ENCODE data around the gene SYT2.

The SYT2 gene

DNA sequence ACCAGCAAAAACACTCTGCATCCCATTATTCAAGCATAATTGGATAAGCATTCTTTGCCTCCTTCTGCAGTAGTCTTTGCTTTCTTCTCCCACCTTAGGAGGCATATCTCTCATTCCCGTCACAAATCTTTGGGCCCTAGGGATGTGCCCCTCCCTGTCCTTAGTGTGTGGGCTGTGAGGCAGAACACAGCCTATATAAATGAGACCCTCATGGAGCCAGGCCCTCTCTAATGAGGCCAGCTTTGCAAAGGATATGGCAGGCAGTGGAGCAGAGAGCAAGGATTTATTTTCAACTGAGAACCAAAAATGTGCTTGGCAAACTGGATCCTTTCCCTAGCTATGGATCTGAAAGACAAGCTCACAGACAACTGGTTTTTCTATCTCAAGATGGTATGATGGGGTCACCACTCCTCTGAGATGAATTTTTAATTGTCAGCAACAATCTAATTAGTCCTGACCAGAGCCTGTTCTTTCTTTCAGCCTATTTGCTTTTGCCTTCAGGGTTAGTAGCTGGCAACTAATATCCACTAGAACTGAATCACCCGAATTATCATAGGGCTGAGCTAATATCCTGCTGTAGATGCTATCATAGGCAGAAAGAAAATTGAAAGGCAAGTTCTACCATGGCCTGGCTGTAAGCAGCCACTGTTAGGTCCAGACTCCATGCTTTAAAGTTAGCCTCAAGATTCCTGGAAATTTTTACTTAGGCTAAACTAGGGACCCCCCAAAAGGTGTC lies 134.2 kb downstream of the SYT2 start:
- intact Hi-C loops (cut with micrococcal nuclease) = no loop called here

DNA sequence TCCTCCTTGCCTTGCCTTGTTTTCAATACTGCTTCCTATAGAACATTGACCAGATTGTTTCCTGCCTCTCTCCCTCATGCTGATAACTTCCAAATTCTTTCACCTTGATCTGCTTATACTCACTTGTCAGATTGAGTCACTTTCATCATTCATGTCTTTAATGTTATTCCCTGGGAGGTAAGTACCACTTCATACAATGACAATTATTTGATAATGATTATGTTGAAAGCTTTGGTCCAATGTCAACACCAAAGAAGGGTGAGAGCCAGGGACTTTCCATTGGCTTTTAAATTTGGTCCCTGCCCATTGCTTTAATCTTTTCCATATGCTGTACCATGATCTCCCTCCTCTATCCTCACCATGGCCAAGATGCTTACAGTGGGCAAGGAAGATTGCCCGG lies 137.4 kb downstream of the SYT2 start:
- no peaks in the 10 kb centered on the region for H3K9me3 Mint-ChIP-seq
- H3K36me3 Mint-ChIP-seq (ENCODE audit: low read depth) = peaks cover 45% of the 10 kb centered on the region
- H3K27ac Mint-ChIP-seq = no peak overlapping the region
- peaks cover 68% of the 10 kb centered on the region for H3K27me3 Mint-ChIP-seq
- no peak overlapping the region for H3K4me3 Mint-ChIP-seq
- intact Hi-C loops (cut with micrococcal nuclease) = no loop called here
- no peaks in the 10 kb centered on the region for H3K4me1 Mint-ChIP-seq (ENCODE audit: low read depth)

More for the DNA sequence above, 134.2 kb downstream of the SYT2 start:
- H3K36me3 Mint-ChIP-seq (ENCODE audit: low read depth) = peaks cover 40% of the 10 kb centered on the region
- no peak overlapping the region for H3K4me3 Mint-ChIP-seq
- H3K27ac Mint-ChIP-seq = no peak overlapping the region
- H3K9me3 Mint-ChIP-seq = no peaks in the 10 kb centered on the region
- H3K27me3 Mint-ChIP-seq = peaks cover 74% of the 10 kb centered on the region
- no peaks in the 10 kb centered on the region for H3K4me1 Mint-ChIP-seq (ENCODE audit: low read depth)

DNA sequence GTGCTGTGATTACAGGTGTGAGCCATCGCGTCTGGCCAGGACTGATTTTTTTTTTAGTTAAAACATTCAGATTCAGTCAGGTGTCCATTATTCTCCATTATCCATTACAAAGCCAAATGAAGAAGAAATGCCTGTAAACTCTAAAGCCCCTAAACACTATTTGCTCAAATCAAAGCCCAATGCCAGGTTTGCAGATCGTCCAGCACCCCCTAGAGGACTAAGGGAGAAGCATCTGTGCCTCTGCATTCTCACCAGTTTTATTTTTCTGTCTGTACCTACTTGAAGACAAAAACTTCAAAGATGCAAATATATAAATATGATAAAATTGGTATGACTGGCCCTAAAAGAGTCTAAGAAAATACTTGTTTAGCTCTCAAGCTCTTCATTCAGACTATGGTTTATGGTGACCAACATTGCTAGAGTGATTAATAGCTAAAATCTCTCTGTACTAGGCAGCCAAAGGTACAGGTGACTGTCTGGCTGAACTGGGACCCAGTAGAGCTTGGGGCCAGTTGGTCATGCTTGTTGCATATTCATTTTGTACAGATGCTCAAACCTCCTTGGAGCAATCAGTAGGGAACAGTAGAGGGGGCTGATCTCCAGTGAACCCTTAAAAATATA lies 138.4 kb downstream of the SYT2 start:
- Mint-ChIP-seq H3K36me3 (ENCODE audit: low read depth) (peaks cover 54% of the 10 kb centered on the region), H3K4me1 (ENCODE audit: low read depth) (no peaks in the 10 kb centered on the region), H3K4me3 (no peak overlapping the region), H3K9me3 (no peaks in the 10 kb centered on the region), H3K27me3 (peaks cover 68% of the 10 kb centered on the region), H3K27ac (no peak overlapping the region)
- intact Hi-C loops (cut with micrococcal nuclease) = loop anchor here (1.0 kb wide), 1 partner anchor 71 kb away; no protein-coding TSS in a partner anchor

GRCh38 chr1:202569393-202570322 lies 140.6 kb downstream of the SYT2 start:
- peaks cover 57% of the 10 kb centered on the region for H3K36me3 Mint-ChIP-seq (ENCODE audit: low read depth)
- H3K4me1 Mint-ChIP-seq (ENCODE audit: low read depth) = no peaks in the 10 kb centered on the region
- intact Hi-C loops (cut with micrococcal nuclease) = no loop called here
- H3K9me3 Mint-ChIP-seq = no peaks in the 10 kb centered on the region
- H3K27ac Mint-ChIP-seq = no peak overlapping the region
- H3K4me3 Mint-ChIP-seq = no peak overlapping the region
- H3K27me3 Mint-ChIP-seq = peaks cover 66% of the 10 kb centered on the region

- Mint-ChIP-seq H3K4me3 (no peak overlapping the region), H3K36me3 (ENCODE audit: low read depth) (peaks cover 60% of the 10 kb centered on the region), H3K27me3 (peaks cover 64% of the 10 kb centered on the region), H3K4me1 (ENCODE audit: low read depth) (no peaks in the 10 kb centered on the region), H3K27ac (no peak overlapping the region), H3K9me3 (no peaks in the 10 kb centered on the region)
- intact Hi-C loops (cut with micrococcal nuclease) = no loop called here
Measured at GRCh38 chr1:202568826-202569225, 141.4 kb downstream of the SYT2 start.

DNA sequence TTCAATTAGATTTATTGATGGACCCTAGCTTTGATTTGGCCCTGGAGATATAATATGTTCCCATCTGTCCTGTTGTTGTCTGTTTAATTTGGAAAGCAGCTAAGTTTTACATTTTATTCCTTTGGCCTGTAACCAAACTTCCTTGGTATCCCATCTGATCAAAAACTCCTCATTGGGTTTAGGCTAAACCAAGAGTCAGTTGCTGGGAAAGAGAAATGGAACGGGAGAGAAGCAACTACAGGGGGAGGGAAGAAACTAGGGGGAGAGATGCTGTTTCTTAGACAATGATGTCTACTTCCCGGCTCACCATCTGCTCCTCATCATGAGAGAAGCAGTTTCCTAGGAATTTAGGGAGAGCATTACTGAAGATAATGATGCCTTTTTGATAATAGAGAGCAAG lies 141.8 kb downstream of the SYT2 start:
- no peak overlapping the region for H3K27ac Mint-ChIP-seq
- H3K4me3 Mint-ChIP-seq = no peak overlapping the region
- peaks cover 60% of the 10 kb centered on the region for H3K27me3 Mint-ChIP-seq
- no peaks in the 10 kb centered on the region for H3K9me3 Mint-ChIP-seq
- intact Hi-C loops (cut with micrococcal nuclease) = no loop called here
- peaks cover 58% of the 10 kb centered on the region for H3K36me3 Mint-ChIP-seq (ENCODE audit: low read depth)
- no peaks in the 10 kb centered on the region for H3K4me1 Mint-ChIP-seq (ENCODE audit: low read depth)

DNA sequence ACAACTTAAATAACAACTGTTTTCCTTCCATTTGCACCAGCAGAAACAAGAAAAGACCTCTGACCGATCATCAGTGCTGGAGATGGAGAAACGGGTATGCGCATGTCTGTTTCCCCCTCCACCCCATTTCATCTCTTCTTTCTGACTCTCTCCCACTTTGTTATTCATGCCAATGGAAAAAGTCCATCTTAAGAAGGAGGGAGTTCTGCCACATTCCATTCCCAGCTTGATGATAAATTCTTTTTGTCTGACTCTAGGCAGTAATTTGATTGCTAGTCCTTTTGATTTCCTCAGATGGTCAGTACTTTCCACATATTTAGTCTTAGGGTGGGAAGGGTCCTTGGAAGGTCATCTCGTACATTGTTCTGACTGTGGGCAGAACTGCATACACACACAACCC lies 142.5 kb downstream of the SYT2 start:
- Mint-ChIP-seq H3K9me3 (no peaks in the 10 kb centered on the region), H3K4me3 (no peak overlapping the region), H3K27ac (no peak overlapping the region), H3K27me3 (peaks cover 58% of the 10 kb centered on the region), H3K36me3 (ENCODE audit: low read depth) (peaks cover 58% of the 10 kb centered on the region), H3K4me1 (ENCODE audit: low read depth) (no peaks in the 10 kb centered on the region)
- intact Hi-C loops (cut with micrococcal nuclease) = no loop called here

- Mint-ChIP-seq H3K27ac (no peak overlapping the region), H3K36me3 (ENCODE audit: low read depth) (peaks cover 54% of the 10 kb centered on the region), H3K9me3 (no peaks in the 10 kb centered on the region), H3K4me3 (no peak overlapping the region), H3K27me3 (peaks cover 57% of the 10 kb centered on the region), H3K4me1 (ENCODE audit: low read depth) (no peaks in the 10 kb centered on the region)
- intact Hi-C loops (cut with micrococcal nuclease) = no loop called here
Measured at GRCh38 chr1:202565890-202566602, 144.2 kb downstream of the SYT2 start.

DNA sequence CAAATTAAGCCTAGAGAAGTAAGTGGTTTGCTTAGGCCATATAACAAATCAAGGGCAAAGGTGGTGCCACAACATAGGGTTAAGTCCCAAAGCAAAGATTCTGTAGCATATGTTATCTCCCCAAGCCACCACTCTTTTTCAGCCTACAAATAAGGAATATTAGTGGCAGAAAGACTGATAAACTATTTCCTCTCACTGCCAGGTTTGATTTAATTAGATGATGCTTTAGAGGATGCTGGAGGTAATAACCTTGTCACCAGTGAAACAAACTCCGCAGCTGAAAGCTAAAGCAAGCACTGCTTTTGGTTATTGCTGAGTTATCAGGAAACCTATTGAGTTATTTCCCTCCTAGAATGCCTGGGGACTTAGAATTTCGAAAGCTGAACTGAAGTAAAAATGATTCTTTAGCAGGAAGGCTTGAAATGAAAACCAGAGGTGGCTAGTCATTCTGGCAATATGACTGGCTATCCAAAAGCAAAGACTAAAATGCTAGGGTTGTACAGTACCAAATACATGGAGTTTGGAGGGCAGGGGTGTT lies 145.2 kb downstream of the SYT2 start:
- H3K36me3 Mint-ChIP-seq (ENCODE audit: low read depth) = peaks cover 50% of the 10 kb centered on the region

DNA sequence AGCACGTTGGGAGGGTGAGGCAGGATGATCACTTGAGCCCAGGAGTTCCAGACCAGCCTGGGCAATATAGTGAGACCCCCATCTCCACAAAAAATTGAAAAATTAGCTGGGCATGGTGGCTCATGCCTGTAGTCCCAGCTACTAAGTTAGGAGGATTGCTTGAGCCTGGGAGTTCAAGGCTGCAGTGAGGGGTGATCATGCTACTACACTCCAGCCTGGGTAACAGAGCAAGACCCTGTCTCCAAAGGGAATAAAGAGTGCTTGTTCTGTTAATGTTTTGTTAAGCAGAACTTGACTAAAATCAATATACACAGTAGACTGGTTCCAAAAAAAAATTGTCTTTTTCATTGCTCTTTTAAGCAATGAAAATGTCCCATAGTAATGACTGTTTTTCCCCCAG lies 146.4 kb downstream of the SYT2 start:
- H3K4me1 Mint-ChIP-seq (ENCODE audit: low read depth) = no peaks in the 10 kb centered on the region
- no peak overlapping the region for H3K27ac Mint-ChIP-seq
- peaks cover 46% of the 10 kb centered on the region for H3K36me3 Mint-ChIP-seq (ENCODE audit: low read depth)
- no peak overlapping the region for H3K4me3 Mint-ChIP-seq
- intact Hi-C loops (cut with micrococcal nuclease) = no loop called here
- H3K27me3 Mint-ChIP-seq = peaks cover 47% of the 10 kb centered on the region
- no peaks in the 10 kb centered on the region for H3K9me3 Mint-ChIP-seq

More for the DNA sequence above, 145.2 kb downstream of the SYT2 start:
- Mint-ChIP-seq H3K27ac (no peak overlapping the region), H3K9me3 (no peaks in the 10 kb centered on the region), H3K4me3 (no peak overlapping the region), H3K4me1 (ENCODE audit: low read depth) (no peaks in the 10 kb centered on the region), H3K27me3 (peaks cover 53% of the 10 kb centered on the region)
- intact Hi-C loops (cut with micrococcal nuclease) = no loop called here

GRCh38 chr1:202562444-202563060 lies 147.7 kb downstream of the SYT2 start:
- H3K4me3 Mint-ChIP-seq = no peak overlapping the region
- intact Hi-C loops (cut with micrococcal nuclease) = no loop called here
- H3K4me1 Mint-ChIP-seq (ENCODE audit: low read depth) = no peaks in the 10 kb centered on the region
- H3K27me3 Mint-ChIP-seq = peaks cover 44% of the 10 kb centered on the region
- no peaks in the 10 kb centered on the region for H3K9me3 Mint-ChIP-seq
- H3K36me3 Mint-ChIP-seq (ENCODE audit: low read depth) = peaks cover 33% of the 10 kb centered on the region
- H3K27ac Mint-ChIP-seq = no peak overlapping the region

GRCh38 chr1:202561726-202562443 lies 148.4 kb downstream of the SYT2 start:
- Mint-ChIP-seq H3K36me3 (ENCODE audit: low read depth) (peaks cover 27% of the 10 kb centered on the region), H3K27ac (no peak overlapping the region), H3K4me3 (no peak overlapping the region), H3K27me3 (peaks cover 39% of the 10 kb centered on the region), H3K4me1 (ENCODE audit: low read depth) (no peaks in the 10 kb centered on the region), H3K9me3 (no peaks in the 10 kb centered on the region)
- intact Hi-C loops (cut with micrococcal nuclease) = no loop called here

All from dendritic cell treated with granulocyte-macrophage colony-stimulating factor and Interleukin-4, amounts not matched to agents 40 ng/mL and 50 ng/mL, for 4 days (primary cell).